Fibroblast of lung (primary cell): ENCODE data around the gene ATG9A. TPM values are rescaled to one million over a fixed set of nuclear protein-coding genes. Genes with fewer than 3 reads are reported as not detected.

Experiments used
- DNase-seq, 2 donors: peaks; one replicate each; pipeline versions ENCODE4 v3.0.0 to v3.0.0-alpha.2; 2010; ENCODE audit warnings: low read depth in 2 of 2
- H2AFZ ChIP-seq: 2 replicates; pipeline ENCODE4 v1.5.1; 2012; ENCODE audit warnings: low read length, control low read depth, inconsistent platforms
- H3K27ac ChIP-seq: 2 replicates; pipeline ENCODE4 v1.5.1; 2011; ENCODE audit warnings: low read length, control low read depth; ENCODE audit not compliant: insufficient read depth
- H3K27me3 ChIP-seq: 2 replicates; pipeline ENCODE4 v1.5.1; 2011; ENCODE audit warnings: mild to moderate bottlenecking, low read length; ENCODE audit not compliant: control insufficient read depth, insufficient read depth
- H3K36me3 ChIP-seq: 2 replicates; pipeline ENCODE4 v1.5.1; 2011; ENCODE audit warnings: low read length; ENCODE audit not compliant: control insufficient read depth, insufficient read depth
- H3K4me1 ChIP-seq: 2 replicates; pipeline ENCODE4 v1.5.1; 2011; ENCODE audit warnings: low read length; ENCODE audit not compliant: control insufficient read depth, insufficient read depth; ENCODE audit errors: extremely low read depth
- H3K4me2 ChIP-seq: 2 replicates; pipeline ENCODE4 v1.5.1; 2011; ENCODE audit warnings: low read length, control low read depth; ENCODE audit not compliant: insufficient read depth; ENCODE audit errors: extremely low read depth
- H3K4me3 ChIP-seq, 4 experiments: fragments of 200-600 bp in 1 of 4; sonication (generic) in 1 of 4; replicated peaks in 1 of 4; 2 replicates each; pipeline ENCODE4 v1.5.1; 2011 to 2016; ENCODE audit warnings: low read length in 4 of 4, low read depth in 3 of 4, mild to moderate bottlenecking in 3 of 4, control low read depth in 2 of 4, inconsistent platforms in 1 of 4, mixed read lengths in 1 of 4; ENCODE audit not compliant: insufficient read depth in 1 of 4; ENCODE audit errors: control extremely low read depth in 1 of 4
- H3K79me2 ChIP-seq: 2 replicates; pipeline ENCODE4 v1.5.1; 2012; ENCODE audit warnings: mild to moderate bottlenecking, low read length, inconsistent platforms; ENCODE audit not compliant: control insufficient read depth, insufficient read depth
- H3K9ac ChIP-seq: 2 replicates; pipeline ENCODE4 v1.5.1; 2011; ENCODE audit warnings: mild to moderate bottlenecking, low read length, control low read depth; ENCODE audit not compliant: insufficient read depth
- H3K9me3 ChIP-seq: 2 replicates; pipeline ENCODE4 v1.5.1; 2012; ENCODE audit warnings: low read depth, low read length; ENCODE audit not compliant: control insufficient read depth, insufficient read depth
- H4K20me1 ChIP-seq: 2 replicates; pipeline ENCODE4 v1.5.1; 2011; ENCODE audit warnings: low read length; ENCODE audit not compliant: control insufficient read depth, insufficient read depth; ENCODE audit errors: extremely low read depth
- CTCF ChIP-seq, 2 donors: IDR thresholded peaks in 1 of 2; conservative IDR thresholded peaks in 1 of 2; 1 replicate in 1 of 2; 2 replicates in 1 of 2; pipeline ENCODE4 v1.5.1; 2011 to 2012; ENCODE audit warnings: low read length in 2 of 2, control low read depth in 1 of 2, inconsistent platforms in 1 of 2, low read depth in 1 of 2, mild to moderate bottlenecking in 1 of 2
- EZH2 ChIP-seq: IDR thresholded peaks from 2 replicates; pipeline ENCODE4 v1.5.1; 2012; ENCODE audit warnings: low read length, control low read depth, mild to moderate bottlenecking; ENCODE audit errors: missing control alignments
- polyA plus RNA-seq, 2 donors: library from polyadenylated mRNA; depleted of rRNA in 1 of 2; stranded (reverse) in 1 of 2; unstranded in 1 of 2; fragments of >200 nt; gene quantifications; 2 replicates each; pipeline ENCODE4 v1.2.1, GENCODE V29; 2011 to 2012; ENCODE audit warnings: missing spikeins in 1 of 2
- total RNA-seq: library from RNA; depleted of rRNA; stranded (reverse); fragments of >200 nt; gene quantifications from 2 replicates; pipeline ENCODE4 v1.2.1, GENCODE V29; 2014

Gene ATG9A
- total and polyA plus RNA-seq, 2 donors (not counting 1 experiment from before 2014, with no cell fraction given): 47.2 to 68.2 TPM

- no peak overlapping the region for H3K9ac ChIP-seq
- H3K27ac ChIP-seq: no peak overlapping the region
- peaks cover 9% of the 10 kb centered on the region for H3K4me1 ChIP-seq
- no peak for DNase-seq
- H3K9me3 ChIP-seq: no peaks in the 10 kb centered on the region
- H3K36me3 ChIP-seq: peaks cover 13% of the 10 kb centered on the region
- H3K4me2 ChIP-seq: no peak overlapping the region
- TF ChIP-seq CTCF (conservative IDR thresholded peaks at IDR 0.05 in 1 of 2, IDR thresholded peaks at IDR 0.05 in 1 of 2; ENCODE audit: low read depth in 1 of 2, low read length in 2 of 2) (no peak), EZH2 (no peak)
- no peaks in the 10 kb centered on the region for H3K27me3 ChIP-seq
- H4K20me1 ChIP-seq: no peaks in the 10 kb centered on the region
- H2AFZ ChIP-seq: no peak overlapping the region
- H3K79me2 ChIP-seq: peaks cover 17% of the 10 kb centered on the region
- H3K4me3 ChIP-seq: no peak overlapping the region
Observed at GRCh38 chr2:219174146-219174545, 55.3 kb downstream of the ATG9A start.

- no peak overlapping the region for H3K4me2 ChIP-seq
- H2AFZ ChIP-seq: no peak overlapping the region
- no peaks in the 10 kb centered on the region for H3K9me3 ChIP-seq
- no peak overlapping the region for H3K4me3 ChIP-seq
- H3K36me3 ChIP-seq: peaks cover 13% of the 10 kb centered on the region
- peaks cover 11% of the 10 kb centered on the region for H3K79me2 ChIP-seq
- no peak for DNase-seq
- H3K27ac ChIP-seq: no peak overlapping the region
- H3K9ac ChIP-seq: no peak overlapping the region
- no peaks in the 10 kb centered on the region for H3K27me3 ChIP-seq
- TF ChIP-seq EZH2 (no peak), CTCF (conservative IDR thresholded peaks at IDR 0.05 in 1 of 2, IDR thresholded peaks at IDR 0.05 in 1 of 2; ENCODE audit: low read depth in 1 of 2, low read length in 2 of 2) (no peak)
- H3K4me1 ChIP-seq: peaks cover 6% of the 10 kb centered on the region
- no peaks in the 10 kb centered on the region for H4K20me1 ChIP-seq
Observed at GRCh38 chr2:219173176-219173575, 56.3 kb downstream of the ATG9A start.

- H4K20me1 ChIP-seq: no peaks in the 10 kb centered on the region
- no peak overlapping the region for H2AFZ ChIP-seq
- H3K27ac ChIP-seq: no peak overlapping the region
- H3K27me3 ChIP-seq: no peaks in the 10 kb centered on the region
- TF ChIP-seq CTCF (conservative IDR thresholded peaks at IDR 0.05 in 1 of 2, IDR thresholded peaks at IDR 0.05 in 1 of 2; ENCODE audit: low read depth in 1 of 2, low read length in 2 of 2): no peak
- no peaks in the 10 kb centered on the region for H3K9me3 ChIP-seq
- H3K36me3 ChIP-seq: peaks cover 13% of the 10 kb centered on the region
- H3K4me2 ChIP-seq: no peak overlapping the region
- peaks cover 6% of the 10 kb centered on the region for H3K4me1 ChIP-seq
- peaks cover 11% of the 10 kb centered on the region for H3K79me2 ChIP-seq
- no peak overlapping the region for H3K4me3 ChIP-seq
- DNase-seq: no peak
- H3K9ac ChIP-seq: no peak overlapping the region
Observed at GRCh38 chr2:219172231-219173154, 56.9 kb downstream of the ATG9A start.
